Left renal pelvis (tissue), 4 donors: ENCODE data around the gene INPP5A. TPM values are rescaled to one million over a fixed set of nuclear protein-coding genes. Genes with fewer than 3 reads are reported as not detected.

Experiments used
- DNase-seq, 4 donors: peaks; one replicate each; pipeline ENCODE4 v3.0.0-alpha.2; 2013; ENCODE audit warnings: low read depth in 4 of 4, low spot score in 3 of 4
- polyA plus RNA-seq, 4 donors: library from polyadenylated mRNA; unstranded; fragments of 120-200 nt; gene quantifications; one replicate each; pipeline ENCODE4 v1.2.1, GENCODE V29; 2013; ENCODE audit not compliant: insufficient read length in 4 of 4

Gene INPP5A
- polyA plus RNA-seq, 4 donors, result 29.0 to 40.2 (median 35.5) TPM

DNA sequence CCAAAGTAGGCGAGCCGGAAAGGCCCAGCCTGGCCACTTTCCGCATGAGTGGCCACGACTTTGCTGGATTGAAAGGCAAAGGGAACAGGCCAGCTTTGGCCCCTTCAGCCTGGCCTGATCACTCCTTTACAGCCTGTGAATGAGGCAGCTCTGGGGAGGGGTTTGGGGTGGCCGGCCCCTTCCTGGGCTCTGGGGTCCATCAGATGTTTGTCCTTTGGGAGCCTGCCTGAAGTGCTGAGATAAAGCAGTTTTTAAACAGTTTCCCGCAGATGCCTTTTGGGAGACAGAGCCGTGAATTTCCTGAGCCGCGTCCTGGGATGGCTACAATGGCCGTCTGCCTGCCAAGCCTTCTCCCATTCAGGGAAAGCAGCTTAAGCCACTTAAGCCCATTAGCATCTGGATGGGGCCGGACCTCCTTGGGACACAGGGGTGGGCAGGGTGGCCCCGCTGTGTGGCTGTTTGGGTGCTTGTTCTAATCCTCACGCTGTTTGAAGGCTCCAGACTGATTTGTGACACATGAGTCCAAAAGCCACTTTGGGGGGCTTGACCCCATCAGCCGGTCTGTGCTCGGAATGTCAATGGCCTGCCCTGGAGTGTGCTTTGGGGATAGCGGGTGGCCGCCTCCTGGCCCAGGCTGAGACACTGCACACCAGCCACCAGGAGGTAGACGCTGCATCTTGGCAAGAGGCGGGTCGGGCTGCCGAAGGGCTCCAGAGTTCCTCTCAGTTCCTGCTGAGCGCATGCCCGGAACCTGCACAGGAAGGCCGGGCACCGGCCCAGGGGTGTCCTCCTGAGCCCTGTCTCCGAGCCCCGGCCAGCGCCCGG is 209.4 kb downstream of the INPP5A start:
- DNase-seq, result no peak

DNA sequence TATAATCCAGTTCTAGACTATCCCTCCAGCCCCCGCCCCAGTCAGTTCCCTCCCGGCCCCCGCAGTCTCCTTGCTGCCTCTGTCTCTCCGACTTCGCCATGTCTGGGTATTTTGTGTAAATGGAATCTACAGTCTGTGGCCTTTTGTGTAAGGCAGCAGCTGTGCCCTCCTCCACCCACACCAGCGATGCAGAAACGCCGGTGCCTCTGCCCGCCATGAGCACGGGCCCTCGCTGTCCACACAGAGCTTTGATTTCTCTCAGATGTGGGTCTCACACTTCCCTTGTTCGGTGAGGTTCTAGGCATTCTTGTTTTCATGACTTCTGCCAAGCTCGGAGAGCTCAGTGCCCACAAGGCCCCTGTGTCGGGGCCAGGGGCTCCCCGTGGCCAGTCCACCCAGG is 210.5 kb downstream of the INPP5A start:
- no peak for DNase-seq

DNA sequence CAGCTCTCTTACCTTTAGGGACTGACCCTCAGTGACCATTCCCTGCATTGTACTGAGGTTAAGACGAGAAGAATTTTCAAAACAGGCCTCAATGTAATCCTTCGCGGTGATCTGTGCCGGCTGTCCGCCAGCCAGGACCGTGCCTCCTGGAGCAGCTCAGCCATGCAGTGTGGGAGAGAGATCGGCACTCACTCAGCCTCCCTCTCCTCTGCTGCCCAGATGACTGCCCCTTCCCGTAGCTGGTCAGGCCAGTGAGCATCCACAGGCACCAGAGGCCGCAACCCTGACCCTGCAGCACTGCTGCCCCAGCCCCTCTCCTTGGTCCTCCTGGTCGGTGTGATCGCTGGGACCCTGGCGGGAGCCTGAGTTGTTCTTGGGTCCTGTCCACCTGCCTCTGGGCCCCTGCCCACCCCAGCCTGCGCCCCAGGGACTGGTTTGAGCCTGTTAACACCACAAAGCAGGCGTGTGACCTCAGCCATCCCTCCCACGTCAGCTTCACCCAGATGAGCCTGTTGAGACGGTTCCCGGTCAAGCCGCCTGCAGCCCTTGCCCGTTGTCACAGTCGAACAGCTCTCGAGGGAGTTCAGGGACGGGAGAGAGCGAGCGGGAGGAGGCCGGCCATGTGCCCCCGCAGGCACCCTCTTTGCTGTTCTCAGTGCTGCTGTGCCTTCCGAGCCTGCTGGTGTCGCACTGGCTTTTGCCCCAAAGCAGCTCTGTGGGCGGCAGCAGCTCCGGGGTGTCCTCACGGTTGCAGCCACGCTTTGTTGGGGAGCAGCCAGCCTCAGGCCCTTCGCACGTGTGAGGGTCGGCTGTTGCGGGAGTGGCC is 211.2 kb downstream of the INPP5A start:
- DNase-seq, result peak in 1 of 4 donors; percentile 20

DNA sequence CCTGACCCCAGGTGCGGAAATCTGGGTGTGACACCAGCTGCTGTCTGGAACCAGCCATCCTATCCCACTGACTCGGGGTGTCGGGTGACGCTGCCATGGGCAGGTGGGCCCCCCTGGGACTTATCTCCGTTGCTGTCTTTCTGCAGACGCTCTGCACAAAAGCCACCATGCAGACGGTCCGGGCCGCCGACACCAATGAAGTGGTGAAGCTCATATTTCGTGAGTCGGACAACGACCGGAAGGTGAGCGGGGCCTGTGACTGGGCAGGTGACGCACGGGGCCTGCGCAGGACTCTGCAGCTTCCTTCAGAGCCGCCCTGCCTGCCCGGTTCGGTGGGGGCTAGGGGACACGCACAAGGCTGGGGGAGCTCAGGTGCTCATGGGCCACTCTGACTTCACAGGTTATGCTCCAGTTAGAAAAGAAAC is 211.8 kb downstream of the INPP5A start:
- DNase-seq, result no peak

DNA sequence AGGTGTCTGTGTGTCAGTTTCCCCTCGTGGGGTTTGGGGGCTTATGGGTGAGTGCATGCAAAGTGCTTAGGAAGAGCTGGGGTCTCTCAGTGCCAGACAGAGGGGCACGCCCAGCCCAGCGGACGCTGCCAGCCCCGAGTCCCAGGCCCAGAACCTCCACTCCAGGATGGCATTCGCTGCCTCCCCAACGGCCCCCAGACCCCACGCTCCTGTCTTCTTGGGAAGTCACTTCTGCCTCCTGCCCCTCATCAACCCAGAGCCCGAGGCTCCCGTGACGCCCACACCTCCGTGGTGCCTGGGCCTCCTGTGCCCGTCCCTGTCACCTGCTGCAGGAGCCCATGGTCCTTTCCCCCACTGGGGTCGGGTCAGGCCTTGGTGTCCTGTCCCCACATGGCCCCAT is 213.3 kb downstream of the INPP5A start:
- DNase-seq, result no peak

DNA sequence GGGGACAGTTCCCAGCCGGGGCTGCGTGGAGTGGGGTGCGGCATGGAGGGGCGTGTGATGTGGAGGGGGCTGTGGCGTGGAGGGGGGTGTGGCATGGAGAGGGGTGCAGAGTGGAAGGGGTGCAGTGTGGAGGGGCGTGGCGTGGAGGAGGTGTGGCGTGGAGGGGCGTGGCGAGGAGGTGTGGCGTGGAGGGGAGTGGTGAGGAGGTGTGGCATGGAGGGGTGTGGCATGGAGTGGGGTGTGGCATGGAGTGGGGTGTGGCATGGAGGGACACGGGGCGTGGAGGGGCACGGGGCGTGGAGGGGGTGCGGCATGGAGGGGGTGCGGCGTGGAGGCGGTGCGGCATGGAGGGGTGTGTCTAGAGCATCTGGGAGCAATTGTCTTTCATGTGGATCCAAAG is 214.8 kb downstream of the INPP5A start:
- DNase-seq, result no peak

DNA sequence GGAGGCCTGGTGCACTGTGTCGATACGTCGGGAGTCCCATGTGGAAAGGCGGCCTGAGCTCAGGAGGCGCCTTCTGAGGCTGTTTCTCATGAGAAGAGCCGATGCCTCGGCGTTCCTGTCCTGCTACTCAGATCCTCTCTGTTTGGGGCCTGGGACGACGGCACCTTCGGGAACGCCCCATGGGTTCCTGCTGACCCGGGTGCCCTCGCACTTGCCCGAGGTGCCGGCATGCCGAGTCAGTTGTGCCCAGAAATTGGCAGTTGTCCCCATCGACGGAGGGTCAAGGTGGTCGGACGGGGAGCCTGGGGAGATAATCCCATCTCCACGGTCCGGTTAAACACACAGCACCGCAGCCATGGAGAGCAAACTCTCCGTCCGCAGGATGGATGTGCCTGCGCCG is 215.4 kb downstream of the INPP5A start:
- DNase-seq, result no peak

DNA sequence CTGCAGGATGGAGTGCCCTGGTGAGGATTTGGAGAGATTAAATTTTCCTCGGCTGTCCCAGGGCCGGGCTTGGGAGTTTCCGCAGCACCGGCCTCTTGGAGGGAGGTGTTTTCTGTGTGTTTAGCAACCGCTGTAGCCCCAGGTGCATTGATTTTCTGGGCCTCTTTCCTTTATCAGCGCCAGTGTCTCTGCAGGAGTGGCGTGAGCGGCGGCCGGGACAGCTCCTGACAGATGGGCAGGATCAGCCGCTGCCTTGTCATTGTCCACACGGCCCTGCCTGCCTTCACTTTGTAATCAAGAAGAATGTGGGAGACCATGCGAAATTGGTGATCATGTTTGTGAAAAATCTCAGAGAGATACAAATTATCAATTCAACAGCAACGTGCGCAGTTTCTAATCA is 216.0 kb downstream of the INPP5A start:
- no peak for DNase-seq

DNA sequence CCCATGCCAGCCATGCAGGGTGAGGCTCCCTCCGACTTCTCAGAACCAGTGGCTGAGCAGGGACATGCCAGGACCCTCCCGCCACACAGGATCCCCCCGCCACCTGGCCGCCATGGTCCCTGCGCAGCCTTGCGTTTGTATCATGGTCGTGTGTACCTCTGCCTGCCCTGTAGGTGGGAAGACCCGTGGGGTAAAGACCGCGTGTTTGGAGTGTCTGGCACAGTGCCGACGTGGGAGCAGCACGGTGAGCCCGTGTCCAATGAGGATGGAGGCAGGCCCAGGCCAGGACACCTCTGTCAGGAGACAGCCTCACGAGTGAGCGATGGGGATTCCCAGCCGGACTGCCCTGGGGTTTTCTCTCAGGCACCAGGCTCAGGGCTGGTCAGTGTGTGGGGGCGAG is 216.5 kb downstream of the INPP5A start:
- no peak for DNase-seq

DNA sequence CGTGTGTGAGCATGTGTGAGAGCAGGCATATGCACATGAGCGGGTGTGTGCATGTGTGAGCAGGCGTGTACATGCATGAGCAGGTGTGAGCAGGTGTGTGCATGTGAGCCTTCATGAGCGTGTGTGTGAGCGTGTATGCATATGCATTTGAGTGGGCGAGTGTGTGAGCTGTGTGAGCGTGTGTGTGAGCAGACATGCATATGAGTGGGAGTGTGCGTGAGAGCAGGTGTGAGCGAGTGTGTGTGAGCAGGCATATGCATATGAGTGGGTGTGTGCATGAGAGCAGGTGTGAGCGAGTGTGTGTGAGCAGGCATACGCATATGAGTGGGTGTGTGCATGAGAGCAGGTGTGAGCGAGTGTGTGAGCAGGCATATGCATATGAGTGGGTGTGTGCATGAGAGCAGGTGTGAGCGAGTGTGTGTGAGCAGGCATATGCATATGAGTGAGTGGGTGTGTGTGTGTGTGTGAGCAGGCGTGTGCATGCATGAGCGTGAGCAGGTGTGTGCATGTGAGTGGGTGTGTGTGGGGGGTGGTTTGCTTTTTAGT is 217.7 kb downstream of the INPP5A start:
- DNase-seq, result no peak

DNA sequence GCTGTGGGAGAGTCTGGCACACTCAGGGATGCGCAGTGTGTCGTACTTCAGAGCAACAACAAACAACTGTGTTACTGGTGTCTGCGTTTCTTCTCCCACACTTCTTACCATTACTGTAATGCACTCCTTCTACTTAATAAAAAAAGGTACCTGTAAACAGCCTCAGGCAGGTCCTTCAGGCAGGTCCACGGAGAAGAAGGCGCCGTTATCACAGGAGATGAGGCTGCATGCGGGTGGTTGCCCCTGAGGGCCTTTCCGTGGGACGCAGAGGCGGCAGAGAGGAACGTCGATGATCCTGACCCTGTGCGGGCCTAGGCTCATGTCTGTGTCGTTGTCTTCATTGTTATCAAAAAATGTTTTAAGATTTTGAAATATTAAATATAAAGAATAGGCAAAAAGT is 219.0 kb downstream of the INPP5A start:
- DNase-seq, result no peak

DNA sequence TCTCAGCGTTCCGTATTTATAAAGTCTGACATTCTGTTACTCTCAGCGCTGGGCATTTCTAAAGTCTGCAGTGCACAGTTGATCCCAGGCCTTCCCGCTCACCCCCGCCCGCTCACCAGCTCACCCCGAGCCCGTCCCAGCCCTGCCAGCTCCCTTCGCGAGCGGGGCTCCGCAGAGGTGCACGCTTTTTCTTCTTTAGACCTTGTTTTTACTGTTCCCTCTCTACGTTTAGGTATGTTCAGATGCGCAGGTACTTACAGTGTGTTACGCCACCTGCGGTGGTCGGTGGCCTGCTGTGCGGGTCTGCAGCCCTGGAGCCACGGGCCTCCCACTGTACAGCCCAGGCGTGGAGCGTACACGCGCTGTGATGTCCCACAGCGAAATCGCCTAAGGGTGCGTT is 219.6 kb downstream of the INPP5A start:
- no peak for DNase-seq

DNA sequence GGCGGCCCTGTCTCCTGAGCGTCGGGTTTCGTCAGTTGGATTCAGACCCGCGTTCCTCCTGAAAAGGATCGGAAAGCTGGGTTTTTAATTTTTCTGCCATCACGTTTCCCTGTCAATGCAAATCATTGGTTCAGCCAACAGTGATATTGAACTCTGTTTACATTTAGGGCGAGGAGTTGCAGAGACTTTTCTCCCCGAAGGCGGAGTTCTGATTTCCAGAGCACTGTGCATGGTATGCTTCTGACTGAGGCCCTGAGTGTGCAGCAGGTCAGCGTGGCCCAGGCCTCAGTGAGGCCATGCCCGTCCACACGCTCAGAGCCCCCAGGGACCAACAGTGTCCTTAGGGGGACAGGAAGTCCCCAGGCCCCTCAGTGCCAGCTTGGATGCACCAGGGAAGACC is 221.3 kb downstream of the INPP5A start:
- DNase-seq, result no peak

DNA sequence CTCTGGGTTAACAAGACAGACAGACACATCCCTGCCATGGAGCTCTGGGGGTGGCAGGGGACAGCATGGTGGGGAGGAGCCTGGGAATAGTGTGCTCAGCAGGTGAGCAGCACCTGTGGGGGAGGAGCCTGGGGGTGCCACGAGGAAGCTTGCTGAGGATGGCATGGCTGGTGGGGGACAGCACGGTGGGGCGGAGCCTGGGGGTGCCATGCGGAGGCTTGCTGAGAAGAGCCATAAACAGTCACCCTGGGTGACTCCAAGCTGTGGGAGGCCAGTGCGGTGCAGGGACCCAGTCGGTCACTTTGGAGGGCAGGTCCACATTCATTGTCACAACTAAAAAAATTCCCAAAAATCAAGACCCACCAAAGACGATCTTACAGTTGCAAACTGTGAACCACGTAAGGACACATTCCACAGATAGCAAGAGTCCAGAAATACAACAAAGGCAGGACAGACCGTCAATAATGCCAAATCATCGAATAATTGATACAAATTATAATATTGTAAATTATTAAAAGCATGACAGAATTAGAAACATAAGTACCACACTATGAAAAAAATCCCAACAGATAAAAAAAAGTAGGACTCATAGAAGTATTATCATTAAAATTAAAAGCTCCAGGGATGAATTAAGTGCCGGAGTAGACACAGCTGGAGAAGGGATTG is 223.9 kb downstream of the INPP5A start:
- DNase-seq, result no peak

DNA sequence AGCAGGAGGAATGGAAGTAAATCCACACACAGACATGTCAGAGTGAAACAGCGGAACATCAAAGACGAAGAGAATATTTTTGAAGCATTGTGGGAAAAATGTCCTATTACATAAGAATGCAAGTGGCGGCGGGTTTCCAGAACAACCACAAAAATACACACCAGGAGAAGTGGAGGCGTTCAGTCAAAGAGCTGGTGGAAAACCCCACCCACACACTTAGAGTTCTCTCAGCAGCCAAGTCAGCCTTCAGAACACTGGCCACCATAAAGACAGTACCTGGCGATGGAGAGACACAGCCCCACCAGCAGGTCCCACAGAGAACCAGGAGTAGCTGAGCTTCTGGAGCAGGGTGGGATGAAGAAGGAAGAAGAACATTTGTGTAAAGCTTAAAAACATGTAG is 224.7 kb downstream of the INPP5A start:
- no peak for DNase-seq

DNA sequence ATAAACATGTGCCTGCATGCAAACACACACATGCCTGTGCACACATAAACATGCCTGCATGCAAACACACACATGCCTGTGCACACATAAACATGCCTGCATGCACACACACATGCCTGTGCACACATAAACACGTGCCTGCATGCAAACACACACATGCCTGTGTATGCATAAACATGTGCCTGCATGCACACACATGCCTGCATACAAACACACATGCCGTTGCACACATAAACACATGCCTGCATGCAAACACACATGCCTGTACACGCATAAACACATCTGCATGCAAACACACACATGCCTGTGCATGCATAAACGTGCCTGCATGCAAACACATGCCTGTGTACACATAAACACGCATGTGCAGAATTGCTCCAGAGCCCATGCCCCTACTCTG is 226.0 kb downstream of the INPP5A start:
- no peak for DNase-seq

DNA sequence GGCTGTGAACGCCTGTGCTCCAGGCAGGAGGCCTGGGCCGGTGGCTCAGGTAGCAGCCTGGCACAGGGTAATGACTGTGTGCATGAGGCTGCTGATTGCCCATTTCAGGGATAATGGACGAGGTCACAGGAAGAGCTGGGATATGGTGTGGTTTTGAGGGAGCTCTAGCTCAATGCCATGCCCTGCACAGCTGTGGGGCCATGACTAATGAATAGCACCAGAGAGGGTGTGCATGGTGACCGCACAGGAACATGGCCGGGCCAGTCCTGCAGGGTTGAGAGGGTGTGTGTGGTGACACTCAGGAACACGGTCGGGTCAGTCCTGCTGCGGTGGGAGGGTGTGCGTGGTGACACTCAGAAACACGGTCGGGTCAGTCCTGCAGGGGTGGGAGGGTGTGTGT is 226.5 kb downstream of the INPP5A start:
- DNase-seq, result no peak

DNA sequence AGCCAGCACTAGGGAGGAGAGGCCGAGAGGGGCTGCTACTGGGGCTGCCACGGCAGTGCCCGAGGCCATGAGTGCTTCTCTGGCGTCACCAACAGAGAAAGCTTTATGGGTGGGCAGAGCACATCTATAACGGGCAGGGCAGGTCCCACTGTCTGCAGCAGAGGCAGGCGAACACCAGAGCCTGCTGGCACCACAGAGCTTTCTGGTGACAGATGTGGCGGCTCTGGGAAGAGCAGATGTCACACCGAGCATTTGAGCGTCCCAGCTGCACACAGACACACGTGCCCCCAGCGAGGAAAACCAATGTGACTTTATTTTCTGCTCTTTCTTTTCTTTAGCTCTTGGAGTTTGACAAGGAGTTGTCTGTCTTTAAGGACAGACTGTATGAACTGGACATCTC is 227.8 kb downstream of the INPP5A start:
- DNase-seq, result no peak

DNA sequence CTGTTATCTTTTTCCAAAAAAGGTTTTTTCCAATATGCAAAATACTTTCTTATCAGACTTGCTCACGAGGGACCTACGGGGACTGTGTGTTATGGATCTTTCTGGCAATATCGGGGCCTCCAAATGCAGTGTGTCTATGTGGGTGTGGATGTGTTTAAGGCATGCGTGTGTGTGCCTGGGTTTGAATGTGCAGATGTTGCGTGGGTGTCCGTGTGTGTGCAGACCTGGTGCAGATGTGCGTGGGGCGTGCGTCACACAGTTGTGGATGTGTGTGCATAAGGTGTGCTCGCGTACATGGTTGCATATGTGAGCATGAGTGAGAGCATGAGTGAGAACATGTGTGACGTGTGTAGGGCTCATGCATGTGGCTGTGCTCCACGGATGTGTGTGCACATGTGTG is 228.7 kb downstream of the INPP5A start:
- no peak for DNase-seq

DNA sequence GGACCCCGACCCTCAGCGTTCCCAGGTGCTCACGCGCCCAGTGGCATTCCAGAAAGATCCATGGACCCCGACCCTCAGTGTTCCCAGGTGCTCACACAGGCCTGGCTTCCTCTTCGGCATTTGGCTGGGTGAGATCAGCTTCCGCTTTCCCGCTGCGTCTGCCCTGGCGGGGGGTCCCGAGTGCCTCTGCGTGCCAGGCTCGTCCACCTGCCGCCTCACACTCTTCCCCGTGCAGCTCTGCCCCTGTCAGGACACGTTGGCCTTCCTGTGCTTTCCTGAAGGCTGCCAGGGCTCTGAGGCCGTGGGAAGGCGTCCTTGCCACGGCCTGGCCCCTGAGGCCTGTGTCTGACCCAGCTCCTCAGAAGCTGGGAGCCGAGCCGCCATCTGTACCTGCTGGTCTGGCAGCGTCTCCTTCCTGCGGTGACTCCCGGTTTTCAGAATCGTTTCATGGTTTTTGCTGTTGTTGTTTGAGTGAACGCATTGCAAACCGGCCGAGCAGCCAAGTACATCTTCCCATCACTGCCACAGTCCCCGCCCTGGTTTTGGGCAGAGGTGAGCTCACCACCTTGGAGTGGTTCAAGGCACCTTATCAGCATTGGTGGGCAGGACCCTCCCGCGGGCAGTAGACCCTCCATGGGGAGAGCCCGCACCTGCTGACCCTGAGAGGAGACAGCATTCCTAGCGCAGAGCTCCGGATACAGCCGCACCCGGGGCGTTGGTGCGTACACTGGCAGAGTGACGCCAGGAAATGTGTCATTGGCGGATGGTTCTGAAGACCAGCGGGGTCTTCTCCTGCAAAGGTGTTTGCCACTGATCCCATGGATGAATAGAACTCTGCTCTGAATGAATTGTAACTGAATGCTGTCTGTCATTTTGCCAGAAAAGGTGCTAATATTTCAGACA is 231.0 kb downstream of the INPP5A start:
- DNase-seq, result no peak
